HG02798 (cell line): ENCODE measurements around the gene SEMA3C.

Source experiments
- ATAC-seq: cut with Tn5 transposase; IDR thresholded peaks from one replicate; pipeline ENCODE4 v1.9.1; 2021; ENCODE audit warnings: mild to moderate bottlenecking; ENCODE audit not compliant: unreplicated experiment, poor library complexity

The SEMA3C gene

GRCh38 chr7:80790877-80791276, 128.0 kb downstream of the SEMA3C start:
- ATAC-seq: no peak

- no peak for ATAC-seq
Observed at GRCh38 chr7:80787721-80788120, 131.1 kb downstream of the SEMA3C start.

DNA sequence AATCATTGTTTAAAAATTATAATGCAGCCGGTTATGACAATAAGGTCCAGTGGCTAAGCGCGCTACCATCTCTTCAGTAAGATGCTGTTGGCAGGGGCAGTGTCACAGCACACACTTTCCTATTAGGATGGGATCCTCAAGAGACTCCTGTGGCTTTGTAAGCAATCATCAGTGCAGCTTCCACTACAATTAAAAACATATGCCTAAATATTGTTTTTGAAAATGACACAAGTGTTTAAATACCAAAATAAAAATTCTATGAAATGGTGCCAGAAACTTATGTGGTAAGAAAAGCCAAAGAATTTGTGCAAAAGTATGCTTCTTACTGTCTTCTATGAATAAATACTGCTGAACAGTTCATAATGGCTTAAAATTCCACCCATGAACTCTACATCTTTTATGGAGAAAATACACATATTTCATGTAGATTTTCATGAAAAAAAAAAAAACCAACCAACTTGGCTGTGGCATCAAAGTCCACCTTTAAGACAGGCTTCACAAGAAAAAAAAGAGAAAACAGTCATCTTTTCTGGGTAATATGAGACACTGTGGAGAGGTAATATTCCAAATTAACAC, 132.8 kb downstream of the SEMA3C start:
- ATAC-seq: no peak

DNA sequence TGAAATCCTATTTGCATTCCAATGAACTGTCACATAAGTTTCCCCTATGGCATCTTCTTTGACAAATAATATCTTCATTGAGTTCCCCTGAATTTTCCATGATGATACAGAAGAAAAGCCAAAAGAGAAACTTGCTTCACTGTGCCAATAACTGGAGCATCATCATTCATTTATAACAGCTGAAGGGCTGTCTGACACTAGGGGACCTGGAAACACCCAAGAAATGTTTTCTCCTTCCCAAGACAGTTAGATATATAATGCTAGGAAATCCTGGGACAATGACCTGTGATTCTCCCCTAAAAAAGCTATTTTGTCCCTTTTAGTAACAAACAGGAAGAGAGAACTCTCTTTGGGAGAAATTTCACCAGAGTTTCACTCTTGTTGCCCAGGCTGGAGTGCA, 133.6 kb downstream of the SEMA3C start:
- no peak for ATAC-seq

- no peak for ATAC-seq
Observed at GRCh38 chr7:80783678-80784327, 135.0 kb downstream of the SEMA3C start.

GRCh38 chr7:80783186-80783677, 135.6 kb downstream of the SEMA3C start:
- ATAC-seq: no peak

DNA sequence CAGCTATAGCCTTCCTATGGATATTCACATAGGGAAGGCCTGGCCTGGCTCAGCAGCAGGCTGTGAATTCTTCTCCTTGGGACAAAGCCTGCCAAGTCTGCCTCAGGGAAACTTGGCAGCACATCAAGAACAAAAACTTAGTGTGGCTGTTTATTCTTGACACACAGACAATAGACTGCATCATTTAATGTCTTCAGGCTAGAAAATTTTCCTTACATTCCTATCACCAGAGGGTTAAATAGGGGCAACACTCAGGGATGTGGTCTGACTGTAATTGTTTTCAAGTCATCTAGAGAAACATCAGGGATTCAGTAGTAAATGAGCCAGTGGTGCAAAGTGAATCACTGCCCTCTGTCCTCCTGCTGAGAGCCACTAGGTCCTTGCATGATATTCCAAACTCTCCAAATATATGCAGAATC, 137.3 kb downstream of the SEMA3C start:
- no peak for ATAC-seq

- ATAC-seq: no peak
Observed at GRCh38 chr7:80781146-80781545, 137.7 kb downstream of the SEMA3C start.

GRCh38 chr7:80779456-80779855, 139.4 kb downstream of the SEMA3C start:
- no peak for ATAC-seq

- ATAC-seq: no peak
Observed at GRCh38 chr7:80775897-80776296, 143.0 kb downstream of the SEMA3C start.

- ATAC-seq: no peak
Observed at GRCh38 chr7:80775482-80775881, 143.4 kb downstream of the SEMA3C start.

DNA sequence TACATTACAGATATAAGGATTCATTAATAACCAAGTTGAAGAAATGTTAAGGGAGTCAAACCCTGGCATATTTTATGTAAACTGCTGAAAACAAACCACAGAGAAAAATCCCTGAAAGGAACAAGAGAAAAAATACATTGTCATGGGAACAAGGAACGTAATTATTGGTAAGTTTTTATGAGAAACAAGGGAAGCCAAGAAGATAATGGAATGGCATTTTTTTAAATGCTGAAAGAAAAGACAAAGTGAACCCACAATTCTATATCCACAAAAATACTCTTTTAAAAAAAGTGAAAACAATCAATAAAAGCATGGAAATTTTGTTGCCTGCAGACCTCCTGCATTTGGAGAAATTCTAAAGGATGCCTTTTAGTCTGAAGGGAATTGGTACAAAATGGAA, 144.0 kb downstream of the SEMA3C start:
- ATAC-seq: no peak

DNA sequence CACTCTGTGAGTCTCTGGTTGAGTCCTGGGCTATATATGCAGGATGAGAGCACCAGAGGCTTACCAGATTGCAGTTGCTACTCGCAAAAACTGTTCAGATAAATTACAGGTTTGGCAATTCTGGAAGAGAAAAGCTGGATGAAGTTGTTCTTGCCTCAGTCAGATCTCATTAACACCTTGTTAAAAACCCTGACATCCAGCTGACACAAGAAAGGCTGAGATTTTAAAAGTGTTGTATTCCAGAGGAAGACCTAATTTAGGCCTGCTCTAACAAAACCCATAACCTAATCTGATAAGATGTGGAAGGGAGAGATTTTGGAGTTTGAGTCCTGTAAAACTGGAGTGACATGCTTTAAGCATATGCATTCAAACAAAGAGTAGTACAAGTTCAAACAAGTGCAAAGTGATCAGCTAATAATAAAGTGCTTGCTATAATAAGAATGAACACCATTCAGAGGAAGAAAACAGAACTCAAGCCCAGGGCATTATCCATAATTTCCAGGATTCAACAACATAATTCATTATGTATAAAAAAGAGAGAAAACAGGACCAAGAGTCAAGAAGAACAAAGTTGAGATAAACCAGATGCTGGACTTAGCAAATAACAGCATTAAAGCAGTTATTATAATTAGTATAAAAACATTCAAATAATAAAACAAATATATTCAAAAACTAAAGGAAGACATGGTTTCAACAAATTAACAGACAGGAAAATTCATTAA, 144.9 kb downstream of the SEMA3C start:
- no peak for ATAC-seq

- ATAC-seq: no peak
Observed at GRCh38 chr7:80772347-80772993, 146.4 kb downstream of the SEMA3C start.

DNA sequence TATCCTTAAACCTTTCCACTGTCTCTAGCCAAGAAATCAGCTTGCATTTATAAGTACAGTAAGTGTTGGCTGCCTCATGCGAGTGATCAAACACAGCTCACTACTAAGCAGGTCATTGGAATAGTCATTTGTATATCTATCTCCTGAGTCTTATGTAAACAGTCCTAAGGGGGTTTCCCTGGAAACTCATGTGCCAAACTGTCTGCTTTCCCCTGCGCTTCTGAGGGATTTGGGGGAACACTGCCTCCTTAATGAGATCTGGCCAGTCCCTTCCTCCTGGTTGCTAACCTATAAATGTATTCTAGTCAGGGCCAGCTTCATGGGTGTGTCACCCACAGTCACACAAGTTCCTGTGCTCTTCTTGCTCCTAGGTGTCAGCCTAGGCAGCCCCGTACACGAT, 147.3 kb downstream of the SEMA3C start:
- no peak for ATAC-seq

DNA sequence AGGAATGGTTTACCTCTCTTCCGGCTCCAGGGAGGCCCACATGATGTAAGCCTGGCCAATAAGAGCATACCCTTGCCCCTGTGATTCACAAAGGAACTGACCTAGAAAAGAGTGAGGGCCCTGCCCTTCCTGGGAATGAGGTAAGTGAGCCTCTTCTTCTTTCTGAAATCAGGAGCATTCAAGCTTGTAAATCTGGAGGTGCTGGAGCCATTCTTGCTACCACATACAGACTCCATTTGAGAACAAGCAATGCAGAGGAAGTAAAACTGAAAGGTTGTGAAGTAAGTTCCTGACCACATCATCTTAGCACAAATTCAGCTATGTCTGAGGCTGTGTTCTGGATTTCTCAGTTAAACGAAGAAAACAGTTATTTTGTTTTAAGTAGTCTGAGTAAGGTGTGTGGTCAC, 148.2 kb downstream of the SEMA3C start:
- ATAC-seq: peak; percentile 59

DNA sequence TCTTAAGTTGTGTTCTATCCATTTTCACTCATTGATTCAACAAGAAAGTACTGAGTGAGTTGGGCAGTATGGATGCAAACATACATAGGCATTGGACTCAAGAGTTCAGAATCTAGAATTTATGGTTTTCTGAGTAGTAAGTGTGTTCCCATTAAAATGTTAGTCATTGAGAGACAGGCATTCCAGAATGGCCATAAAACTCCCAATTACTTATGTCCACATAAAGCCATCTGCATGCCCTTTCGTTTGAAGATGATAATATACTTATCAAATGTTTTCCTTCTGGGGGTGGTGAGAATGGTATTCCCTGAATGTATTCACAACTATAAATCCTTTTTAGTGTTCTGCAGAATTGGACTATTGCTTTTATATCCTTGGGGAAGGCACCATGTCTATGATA, 148.8 kb downstream of the SEMA3C start:
- no peak for ATAC-seq

GRCh38 chr7:80768756-80769155, 150.1 kb downstream of the SEMA3C start:
- ATAC-seq: no peak

GRCh38 chr7:80767654-80768053, 151.2 kb downstream of the SEMA3C start:
- no peak for ATAC-seq

- no peak for ATAC-seq
Observed at GRCh38 chr7:80766724-80767123, 152.1 kb downstream of the SEMA3C start.

DNA sequence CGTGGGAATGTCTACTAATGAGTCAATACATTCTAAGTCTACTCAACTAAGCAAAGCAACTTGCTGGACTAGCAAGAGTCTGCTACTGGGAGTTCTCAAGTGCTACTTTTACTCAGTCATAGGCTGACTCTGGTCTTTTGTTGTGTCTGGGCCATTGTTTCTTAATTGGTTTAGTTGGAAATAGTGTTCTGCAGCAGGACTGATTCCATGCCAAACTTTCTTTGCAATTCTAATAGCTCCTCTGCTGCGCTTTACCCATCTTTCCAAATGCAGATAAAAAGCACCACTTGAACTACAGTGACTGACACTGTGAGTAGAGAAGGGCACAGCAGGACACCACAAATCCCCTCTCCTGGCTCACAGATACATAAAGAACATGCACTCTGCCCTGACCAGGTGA, 154.7 kb downstream of the SEMA3C start:
- ATAC-seq: no peak
